HG02798 (cell line): Measurements from ENCODE around the gene ZNF80.

Experiments used
- ATAC-seq: cut with Tn5 transposase; IDR thresholded peaks from one replicate; pipeline ENCODE4 v1.9.1; 2021; ENCODE audit warnings: mild to moderate bottlenecking; ENCODE audit not compliant: unreplicated experiment, poor library complexity

ZNF80 gene

DNA sequence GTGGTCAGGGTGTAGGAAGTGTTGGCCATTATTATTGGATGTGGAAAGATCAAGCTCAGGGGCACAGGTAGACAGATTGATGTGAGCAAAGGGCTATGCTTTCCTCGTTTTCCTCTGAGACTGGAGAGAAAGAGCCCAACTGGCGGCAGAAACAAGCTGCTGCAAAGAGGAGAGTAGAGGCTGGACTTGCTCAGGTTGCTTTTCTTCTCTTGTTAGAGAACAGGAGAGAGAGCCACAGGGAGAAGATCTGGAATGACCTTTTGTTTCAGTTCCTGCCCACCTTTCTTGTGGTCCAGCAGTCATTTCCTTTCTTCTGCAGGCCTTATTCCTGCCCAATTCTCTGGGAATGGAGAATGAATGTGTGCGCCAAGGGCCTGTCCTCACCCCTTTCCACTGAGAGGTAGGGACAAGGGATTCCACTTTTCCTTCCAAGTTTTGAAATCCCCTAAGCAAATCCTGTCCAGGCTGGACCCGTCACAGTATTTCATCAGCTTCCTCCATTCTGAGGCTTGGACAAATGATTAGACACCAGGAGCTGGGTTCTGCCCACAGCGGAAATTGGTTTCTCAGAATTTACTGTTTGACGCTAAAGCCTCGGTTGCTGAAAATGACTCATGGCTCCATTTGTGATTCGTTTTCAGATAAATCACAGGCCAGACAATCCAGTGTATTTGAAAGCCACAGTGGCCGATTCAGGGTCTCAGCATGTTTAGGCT, 16.1 kb downstream of the ZNF80 start:
- ATAC-seq, result peak; percentile 36

DNA sequence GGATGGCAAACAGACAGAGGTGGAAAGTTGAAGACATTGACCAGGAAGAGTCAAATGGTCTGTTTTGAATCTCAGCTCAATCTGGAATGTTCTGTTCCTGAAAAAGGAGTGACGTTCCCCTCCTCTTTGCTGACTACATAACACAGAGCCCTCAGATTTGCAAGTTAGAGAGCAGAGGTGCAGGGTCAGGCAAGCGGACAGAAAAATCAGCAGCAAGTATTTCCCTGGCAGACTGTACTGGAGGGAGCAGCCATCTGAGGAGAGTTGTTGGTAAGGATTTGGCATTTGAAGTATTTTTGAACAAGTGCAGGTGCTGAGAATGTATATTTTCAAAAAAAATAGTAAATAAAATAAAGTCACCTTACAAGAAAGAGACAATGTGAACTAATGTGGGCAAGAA, 17.6 kb downstream of the ZNF80 start:
- ATAC-seq, result no peak

DNA sequence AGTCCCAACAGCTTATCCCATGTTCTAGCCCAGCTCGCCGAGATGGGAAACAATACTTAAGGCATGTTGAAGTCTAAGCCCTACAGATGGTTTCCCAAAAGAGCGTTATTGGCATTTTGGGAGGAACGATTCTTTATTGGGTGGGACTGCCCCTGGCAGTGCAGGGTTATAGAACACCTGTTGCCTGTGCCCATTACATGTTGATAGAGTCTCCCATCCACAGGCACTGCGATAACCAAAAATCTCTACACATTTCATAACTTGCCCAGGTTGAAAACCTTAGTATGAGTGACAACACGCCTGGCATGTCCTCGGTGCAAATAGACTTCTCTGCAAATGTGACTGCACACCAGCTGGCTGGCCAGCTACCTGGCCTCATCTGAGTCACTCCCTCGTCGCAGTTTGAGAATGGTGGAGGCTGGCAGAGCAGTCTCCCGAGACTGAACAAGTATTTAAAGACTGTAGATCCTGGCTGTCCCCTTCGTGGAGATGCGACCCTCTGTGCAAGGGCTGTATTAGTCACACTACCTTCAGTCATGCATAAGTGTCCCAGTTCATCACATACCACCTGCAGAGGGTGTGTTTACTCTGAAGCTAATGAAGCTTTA, 18.7 kb downstream of the ZNF80 start:
- ATAC-seq, result no peak

DNA sequence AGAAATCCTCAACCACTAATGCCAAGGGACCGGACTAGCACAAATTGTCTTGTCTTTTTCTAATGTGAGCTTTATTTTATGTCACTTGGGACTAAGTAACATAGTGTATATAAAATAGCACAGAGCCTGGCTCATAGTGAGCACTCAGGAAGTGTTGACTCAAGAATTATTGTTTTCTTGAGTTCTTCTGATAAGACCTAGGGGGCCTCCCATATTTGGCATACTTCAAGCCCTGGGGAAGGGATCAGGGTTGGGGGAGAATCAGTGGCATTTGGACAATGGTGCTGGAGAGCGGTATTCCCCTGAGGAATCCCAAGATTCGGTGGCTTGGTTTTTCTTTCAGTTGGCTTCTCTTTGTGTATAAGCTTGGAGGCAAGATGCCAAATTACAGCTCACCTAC, 19.4 kb downstream of the ZNF80 start:
- no peak for ATAC-seq

DNA sequence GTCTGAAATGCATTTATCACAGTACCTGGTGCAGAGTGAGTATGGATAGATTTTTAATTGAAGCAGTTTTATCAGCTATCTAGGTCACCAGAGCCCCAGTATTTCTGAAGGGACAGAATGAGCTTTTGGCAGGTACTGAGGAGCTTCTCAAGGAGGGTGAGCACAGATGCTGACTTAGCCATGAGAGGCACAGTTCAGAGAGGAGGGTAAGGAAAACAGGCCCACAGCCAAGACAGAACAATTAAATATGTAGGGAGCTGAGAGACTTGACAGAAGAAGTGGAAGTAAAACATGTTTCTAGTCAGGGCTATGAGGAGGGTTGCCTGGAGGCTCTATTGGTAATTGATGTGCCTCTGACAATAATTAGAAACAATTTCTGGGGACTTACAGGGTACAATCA, 20.1 kb downstream of the ZNF80 start:
- no peak for ATAC-seq

DNA sequence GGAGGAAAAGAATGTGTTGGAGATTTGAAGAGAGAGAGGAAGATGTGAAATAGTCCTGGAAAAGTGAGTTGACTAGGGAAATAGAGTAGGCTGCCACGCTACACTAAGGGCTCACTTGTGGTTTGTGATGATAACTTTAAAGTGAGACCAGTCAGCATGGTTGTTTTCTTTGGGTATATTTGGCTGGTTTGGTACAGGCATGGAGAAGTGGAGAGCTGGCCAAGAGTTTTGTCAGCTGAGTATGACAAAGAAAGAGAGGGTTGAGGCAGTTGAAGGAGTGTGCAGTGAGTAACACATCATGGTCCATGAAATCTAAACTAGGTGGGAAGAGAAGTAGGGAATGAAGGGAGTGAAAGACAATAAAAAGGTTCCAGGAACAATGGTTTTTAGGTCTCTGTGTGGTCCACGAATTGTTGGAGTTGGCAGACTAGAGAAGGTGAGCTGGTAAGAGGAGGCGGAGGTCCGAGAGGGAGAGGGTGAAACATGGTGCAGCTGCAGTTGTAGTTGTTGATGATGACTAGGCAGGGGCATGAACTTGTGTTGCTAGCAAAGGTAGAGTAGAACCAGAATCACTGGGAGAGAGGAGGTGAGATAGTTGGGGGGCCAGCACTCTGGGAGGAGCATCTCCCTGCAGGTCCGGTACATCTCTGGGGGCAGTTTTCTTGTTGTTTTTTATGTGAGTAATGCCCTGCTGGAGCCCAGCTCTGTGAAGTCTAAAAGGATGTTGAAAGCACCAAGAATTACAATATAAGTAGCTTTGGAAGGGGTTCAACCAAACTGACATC, 21.0 kb downstream of the ZNF80 start:
- ATAC-seq, result no peak

DNA sequence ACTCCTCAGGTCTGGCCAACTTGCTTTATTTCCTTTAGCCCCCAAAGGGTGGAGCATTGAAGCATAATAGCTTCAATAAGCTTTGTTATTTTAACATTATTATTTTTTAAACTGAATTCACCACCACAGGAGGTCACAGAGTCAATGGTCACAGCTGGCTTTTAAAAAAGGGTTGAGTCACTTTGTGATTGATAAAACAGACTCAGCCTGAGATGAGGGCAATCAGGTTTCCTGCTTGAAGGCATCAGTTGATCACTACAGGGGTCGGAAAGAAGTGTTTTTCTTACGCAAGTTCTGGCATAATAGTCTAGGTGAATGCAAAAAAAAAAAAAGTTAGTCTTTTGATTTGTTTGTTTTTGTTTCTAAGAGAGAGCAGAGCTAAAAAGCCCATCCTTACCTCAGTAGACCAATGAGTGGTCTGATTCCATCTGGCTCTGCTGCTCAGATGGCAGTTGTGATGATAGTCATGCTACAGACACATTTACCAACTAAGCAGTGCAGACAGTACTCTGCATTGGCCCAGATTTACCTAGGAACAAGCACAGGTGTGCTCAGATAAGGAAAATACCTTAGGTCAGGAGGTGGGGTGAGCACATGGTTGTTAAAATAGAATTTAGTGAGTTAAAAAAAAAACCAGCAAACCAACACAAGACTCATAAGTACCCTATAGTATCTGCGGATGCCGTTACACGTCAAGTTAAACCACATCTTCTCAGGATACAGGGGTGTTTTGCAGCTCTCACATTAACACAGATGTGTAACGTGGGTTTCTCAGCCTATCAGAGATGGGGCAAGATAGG, 22.6 kb downstream of the ZNF80 start:
- ATAC-seq, result no peak

DNA sequence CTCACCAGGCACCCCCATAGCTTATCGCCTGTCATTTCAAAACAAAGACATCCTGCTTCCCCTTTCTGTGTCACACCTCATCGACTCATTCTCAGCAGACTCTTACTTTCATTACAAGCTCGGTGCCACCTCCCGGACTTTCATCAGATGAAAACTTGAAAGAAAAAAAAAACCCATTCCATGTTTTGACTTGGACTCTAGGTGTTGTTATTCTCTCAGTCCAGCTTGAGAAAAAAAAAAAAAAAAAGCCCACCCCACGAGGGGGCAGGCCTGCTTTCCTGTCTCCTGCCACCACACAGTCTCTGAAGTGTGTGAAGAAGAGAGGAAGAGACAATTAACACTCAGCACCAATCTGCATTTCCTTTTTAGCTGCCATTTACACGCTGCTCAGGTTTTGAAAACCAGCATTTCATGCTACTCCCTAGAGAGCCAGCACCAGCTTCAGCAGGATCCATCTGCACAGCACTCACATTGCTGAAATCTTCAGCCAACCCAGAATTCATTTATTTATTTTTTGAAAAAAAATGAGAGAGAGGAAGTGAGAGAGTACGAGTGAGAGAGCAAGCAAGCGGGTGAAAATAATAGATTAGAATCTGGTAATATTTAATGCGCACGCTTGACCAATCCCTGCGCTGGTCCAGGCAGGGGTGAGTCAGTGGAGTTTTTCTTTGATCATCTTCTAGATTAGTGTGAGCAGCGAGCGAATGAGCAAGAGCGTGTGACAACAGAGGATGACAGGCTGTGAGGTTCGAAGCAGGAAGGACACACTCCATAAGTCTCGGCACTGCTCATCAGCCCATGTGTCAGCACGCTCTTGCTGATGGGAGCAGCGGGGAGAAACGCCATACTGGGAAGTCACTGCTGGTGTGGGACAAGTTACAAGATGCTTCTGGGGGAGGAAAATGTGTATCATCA, 23.5 kb downstream of the ZNF80 start:
- peak; percentile 92 for ATAC-seq

DNA sequence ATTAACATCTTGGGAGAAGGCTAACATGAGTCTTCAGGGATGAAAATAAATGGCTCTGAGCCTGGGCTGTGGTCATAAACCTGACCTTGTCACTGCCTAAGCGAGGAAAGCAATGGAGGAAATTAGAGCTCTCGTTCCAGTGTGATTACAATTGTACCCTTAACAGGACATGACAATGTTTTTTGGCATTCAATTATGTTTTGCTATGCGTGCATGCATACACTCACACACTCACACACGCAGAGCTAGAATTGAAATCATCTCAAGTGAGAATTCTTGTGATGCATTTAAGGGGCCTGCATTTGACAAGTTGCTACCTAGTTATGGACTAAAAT, 24.1 kb downstream of the ZNF80 start:
- ATAC-seq, result no peak

DNA sequence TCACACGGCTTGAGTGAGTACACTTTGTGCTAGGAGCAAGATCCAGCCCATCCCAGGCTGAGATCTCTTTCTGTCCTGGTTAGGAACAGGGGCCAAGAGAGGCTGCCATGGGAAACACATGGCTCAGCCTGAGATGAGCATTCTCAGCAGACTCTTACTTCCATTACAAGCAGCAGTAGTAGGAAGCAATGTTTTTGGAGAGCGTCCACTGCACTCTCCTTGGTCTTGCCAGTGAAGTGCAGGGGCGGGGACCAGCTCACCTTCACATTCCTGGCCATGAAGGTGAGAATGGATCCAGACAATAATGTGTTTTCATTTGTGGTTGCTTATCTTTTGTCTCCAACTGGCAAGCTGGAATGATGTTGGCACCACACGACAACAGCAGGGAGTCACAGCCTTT, 24.7 kb downstream of the ZNF80 start:
- no peak for ATAC-seq

DNA sequence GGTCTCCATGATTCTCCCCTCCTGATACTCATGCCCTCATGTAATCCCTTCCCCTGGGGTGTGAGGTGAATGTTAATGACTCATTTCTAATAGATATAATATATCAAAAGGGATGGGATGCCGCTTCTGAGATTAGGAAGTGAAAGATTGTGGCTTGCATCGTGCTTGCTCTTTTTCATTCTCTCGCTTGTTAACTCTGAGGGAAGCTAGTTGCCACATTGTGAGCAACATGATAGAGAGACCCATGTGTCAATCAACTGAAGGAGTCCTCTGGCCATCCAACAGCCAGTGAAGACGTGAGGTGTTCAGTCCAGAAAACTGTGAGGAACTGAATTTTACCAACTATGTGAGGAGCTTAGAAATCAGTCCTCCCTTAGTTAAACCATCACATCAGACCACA, 29.6 kb downstream of the ZNF80 start:
- peak; percentile 82 for ATAC-seq

DNA sequence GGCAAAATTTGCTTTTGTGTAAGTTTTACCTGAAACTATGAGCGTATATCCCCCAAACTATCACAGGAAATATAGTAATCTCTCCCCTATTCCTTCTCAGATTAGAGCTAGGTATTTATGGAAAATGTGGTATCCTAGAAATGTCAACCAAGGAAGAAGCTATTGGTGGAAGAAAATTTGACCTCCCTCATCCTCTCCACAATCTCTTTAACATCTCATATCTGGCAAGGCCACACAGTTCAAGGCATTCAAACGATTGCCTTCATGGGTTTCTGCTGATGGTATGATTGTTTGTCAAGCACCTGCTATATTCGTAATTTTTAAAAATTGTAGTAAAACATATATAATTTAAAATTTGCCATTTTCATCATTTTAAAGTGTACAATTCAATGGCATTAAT, 31.0 kb downstream of the ZNF80 start:
- ATAC-seq, result no peak

DNA sequence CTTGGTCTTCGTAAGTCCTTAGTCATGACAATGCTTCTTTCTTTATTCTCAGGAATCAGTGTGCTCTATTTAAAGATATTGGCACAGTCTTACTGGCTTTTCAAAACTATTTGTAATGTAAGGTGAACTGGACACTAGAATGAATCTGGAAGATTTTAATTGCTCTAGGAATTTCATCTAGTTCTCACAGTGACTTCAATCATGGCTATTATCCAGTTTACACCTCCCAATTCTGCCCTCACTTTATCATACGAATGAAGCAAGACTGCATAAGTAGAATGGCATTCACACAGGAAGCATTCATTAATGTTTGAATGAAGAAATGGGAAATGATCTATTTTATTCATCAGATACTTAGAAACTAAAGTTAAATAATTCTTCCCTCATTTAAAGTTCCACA, 31.8 kb downstream of the ZNF80 start:
- ATAC-seq, result no peak

DNA sequence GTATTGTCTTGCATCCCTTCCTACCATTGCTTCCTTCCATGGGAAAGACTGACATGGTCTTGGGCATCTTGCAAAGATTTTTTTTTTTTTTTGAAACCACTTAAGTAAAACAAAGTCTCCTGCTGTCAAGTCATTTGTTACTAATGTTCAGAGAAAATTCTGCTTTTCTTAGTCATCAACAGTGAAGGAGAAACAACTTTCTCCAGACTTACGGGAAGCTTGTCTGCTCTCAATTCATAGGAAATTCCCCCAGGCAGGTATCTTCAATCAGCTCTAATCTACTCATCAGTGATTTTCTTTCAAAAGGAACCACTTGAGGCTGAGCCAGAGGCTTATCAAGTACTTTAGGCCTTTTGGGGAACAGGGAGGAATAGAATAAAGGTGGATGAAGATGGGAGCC, 42.6 kb downstream of the ZNF80 start:
- ATAC-seq, result no peak

DNA sequence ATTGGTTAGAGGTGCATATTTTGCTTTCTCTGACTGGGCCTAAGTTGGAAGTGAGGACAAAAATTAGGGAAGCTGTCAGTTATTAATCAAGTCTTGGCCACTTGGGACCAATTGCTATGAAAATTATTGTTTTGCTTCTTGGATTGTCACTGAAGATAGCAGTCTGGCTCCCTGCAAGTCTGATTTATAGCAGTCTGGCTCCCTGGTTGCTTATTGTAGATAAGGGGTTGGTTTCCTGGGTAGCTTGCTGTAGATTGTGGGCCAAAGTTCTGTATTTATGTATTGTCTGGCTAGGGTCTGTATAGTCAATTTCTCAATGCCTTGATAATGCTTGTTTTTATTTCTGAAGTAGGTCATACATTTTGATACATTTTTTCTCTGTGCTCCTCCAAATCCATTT, 45.2 kb downstream of the ZNF80 start:
- no peak for ATAC-seq

DNA sequence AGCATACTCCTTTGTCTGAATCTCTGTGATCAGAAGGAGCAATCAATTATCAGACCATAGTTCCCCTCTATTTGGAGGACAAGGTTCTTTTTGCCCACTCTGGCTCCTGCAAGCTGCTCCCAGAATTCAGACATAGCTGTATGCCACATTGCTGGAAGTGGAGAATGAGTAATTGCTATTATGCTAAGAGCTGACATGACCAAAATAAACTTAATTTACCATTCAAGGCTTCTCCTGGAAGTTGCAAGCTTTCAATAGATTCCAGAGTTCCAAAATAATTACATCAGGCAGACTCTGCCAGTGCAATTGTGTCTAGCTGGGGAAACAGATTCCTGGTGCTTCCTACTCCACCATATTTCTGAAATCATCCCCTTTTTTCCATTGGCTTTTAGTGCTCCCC, 50.9 kb downstream of the ZNF80 start:
- no peak for ATAC-seq
